ENCODE data around the gene PTPRN2. TPM values are rescaled to one million over a fixed set of nuclear protein-coding genes. Genes with fewer than 3 reads are reported as not detected.

Gene PTPRN2
- total RNA-seq, 2 donors from 2014 or later = 26.1 to 55.5 TPM

DNA sequence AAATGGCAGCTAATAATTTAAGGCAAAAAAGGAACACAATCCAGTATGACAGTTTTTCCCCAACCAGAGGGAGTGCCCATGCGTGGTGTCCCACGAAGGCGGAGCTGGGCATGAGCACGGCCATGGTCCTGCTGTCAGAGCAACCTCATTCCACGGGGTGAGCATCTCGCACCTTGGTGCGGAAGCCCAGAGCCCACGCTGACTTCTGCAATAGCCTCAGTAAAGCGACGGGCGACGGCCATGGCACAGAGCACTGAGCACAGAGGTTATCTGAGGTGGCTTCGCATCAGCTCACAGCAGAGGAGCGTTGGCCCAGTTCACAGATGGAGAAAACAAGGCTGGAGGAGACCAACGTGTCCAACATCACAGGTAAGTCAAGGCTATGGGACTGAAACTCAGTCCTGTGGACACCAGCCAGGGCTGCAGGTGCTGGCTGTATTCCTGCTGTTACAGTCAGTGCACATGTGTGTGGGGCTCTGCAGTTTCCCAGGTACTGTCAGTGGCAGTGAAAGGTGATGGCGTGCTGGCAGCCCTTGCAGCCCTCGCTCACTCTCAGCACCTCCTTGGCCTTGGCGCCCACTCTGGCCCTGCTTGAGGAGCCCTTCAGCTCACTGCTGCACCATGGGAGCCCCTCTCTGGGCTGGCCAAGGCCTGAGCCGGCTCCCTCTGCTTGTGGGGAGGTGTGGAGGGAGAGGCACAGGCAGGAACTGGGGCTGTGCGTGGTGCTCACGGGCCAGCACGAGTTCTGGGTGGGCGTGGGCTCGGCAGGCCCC is 525.6 kb downstream of the PTPRN2 start:
- intact Hi-C loops (cut with DNase I) = no loop called here
- H3K27me3 ChIP-seq (replicated peaks; ENCODE audit: insufficient read depth) = no peaks in the 10 kb centered on the region
- no peak overlapping the region for H3K4me3 ChIP-seq
- DNase-seq (ENCODE audit: low spot score) = no peak
- 96% methylated on average over 18 of the region's 24 CpGs for WGBS
- H3K4me1 ChIP-seq (replicated peaks) = no peaks in the 10 kb centered on the region
- no peaks in the 10 kb centered on the region for H3K9me3 ChIP-seq
- no peak for TF ChIP-seq CTCF (IDR thresholded peaks at IDR 0.05)
- no peak for TF ChIP-seq POLR2A (IDR thresholded peaks at IDR 0.05)
- TF ChIP-seq POLR2AphosphoS5 (IDR thresholded peaks at IDR 0.05) = no peak
- H3K36me3 ChIP-seq = no peaks in the 10 kb centered on the region
- no peak overlapping the region for H3K27ac ChIP-seq

- Histone ChIP-seq H3K4me3 (no peak overlapping the region), H3K27me3 (replicated peaks; ENCODE audit: insufficient read depth) (no peaks in the 10 kb centered on the region), H3K4me1 (replicated peaks) (no peaks in the 10 kb centered on the region), H3K9me3 (no peaks in the 10 kb centered on the region), H3K36me3 (no peaks in the 10 kb centered on the region), H3K27ac (no peak overlapping the region)
- no peak for TF ChIP-seq POLR2AphosphoS5 (IDR thresholded peaks at IDR 0.05)
- no peak for TF ChIP-seq POLR2A (IDR thresholded peaks at IDR 0.05)
- no peak for TF ChIP-seq CTCF (IDR thresholded peaks at IDR 0.05)
- intact Hi-C loops (cut with DNase I) = no loop called here
- no peak for DNase-seq (ENCODE audit: low spot score)
- WGBS = 74% methylated on average over 28 of the region's 28 CpGs
Measured at GRCh38 chr7:158061026-158061630, 526.5 kb downstream of the PTPRN2 start.

DNA sequence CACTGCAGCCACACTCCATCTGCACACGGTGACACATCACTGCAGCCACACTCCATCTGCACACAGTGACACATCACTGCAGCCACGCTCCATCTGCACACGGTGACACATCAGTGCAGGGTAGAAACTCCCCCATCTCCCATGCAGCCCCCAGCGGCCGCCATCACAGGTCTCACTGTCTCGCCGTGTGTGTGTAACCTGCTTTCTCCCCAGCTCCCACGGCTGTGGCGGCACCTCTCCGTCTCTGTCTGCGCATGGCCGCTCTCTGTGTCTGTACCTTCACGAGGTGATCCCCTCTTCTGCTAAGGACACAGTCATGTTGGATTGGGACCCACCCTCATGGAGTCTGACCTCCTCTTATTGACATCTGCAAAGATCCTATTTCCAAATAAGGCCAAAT is 527.4 kb downstream of the PTPRN2 start:
- H3K4me3 ChIP-seq = no peak overlapping the region
- no peaks in the 10 kb centered on the region for H3K4me1 ChIP-seq (replicated peaks)
- 97% methylated on average over 13 of the region's 13 CpGs for WGBS
- DNase-seq (ENCODE audit: low spot score) = no peak
- TF ChIP-seq POLR2AphosphoS5 (IDR thresholded peaks at IDR 0.05) = no peak
- TF ChIP-seq CTCF (IDR thresholded peaks at IDR 0.05) = no peak
- no peak for TF ChIP-seq POLR2A (IDR thresholded peaks at IDR 0.05)
- no peaks in the 10 kb centered on the region for H3K9me3 ChIP-seq
- H3K36me3 ChIP-seq = no peaks in the 10 kb centered on the region
- intact Hi-C loops (cut with DNase I) = no loop called here
- H3K27me3 ChIP-seq (replicated peaks; ENCODE audit: insufficient read depth) = no peaks in the 10 kb centered on the region
- H3K27ac ChIP-seq = no peak overlapping the region

DNA sequence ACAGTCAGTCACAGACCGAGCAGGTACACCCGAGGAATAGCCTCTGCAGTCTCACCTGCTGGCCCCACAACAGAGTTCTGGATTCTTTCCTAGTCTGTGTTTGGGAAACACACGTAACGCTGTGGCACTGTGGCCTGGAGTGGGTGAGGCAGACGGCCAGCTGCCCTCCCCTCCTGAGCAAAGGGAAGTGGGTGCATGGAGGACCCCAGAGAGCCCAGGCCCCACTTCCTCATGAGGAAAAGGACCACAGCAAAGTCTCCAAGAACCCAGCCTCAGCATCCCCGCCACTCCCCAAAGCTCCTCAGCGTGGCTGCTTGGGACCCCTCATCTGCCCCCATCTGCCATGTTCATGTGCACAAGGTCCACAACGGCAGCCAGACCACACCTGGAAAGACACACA is 530.2 kb downstream of the PTPRN2 start:
- Histone ChIP-seq H3K27me3 (replicated peaks; ENCODE audit: insufficient read depth) (no peaks in the 10 kb centered on the region), H3K36me3 (no peaks in the 10 kb centered on the region), H3K9me3 (no peaks in the 10 kb centered on the region), H3K4me1 (replicated peaks) (no peaks in the 10 kb centered on the region), H3K27ac (no peak overlapping the region), H3K4me3 (no peak overlapping the region)
- DNase-seq (ENCODE audit: low spot score) = no peak
- WGBS = 84% methylated on average over 8 of the region's 8 CpGs
- intact Hi-C loops (cut with DNase I) = no loop called here
- no peak for TF ChIP-seq POLR2A (IDR thresholded peaks at IDR 0.05)
- TF ChIP-seq POLR2AphosphoS5 (IDR thresholded peaks at IDR 0.05) = no peak
- TF ChIP-seq CTCF (IDR thresholded peaks at IDR 0.05) = no peak

DNA sequence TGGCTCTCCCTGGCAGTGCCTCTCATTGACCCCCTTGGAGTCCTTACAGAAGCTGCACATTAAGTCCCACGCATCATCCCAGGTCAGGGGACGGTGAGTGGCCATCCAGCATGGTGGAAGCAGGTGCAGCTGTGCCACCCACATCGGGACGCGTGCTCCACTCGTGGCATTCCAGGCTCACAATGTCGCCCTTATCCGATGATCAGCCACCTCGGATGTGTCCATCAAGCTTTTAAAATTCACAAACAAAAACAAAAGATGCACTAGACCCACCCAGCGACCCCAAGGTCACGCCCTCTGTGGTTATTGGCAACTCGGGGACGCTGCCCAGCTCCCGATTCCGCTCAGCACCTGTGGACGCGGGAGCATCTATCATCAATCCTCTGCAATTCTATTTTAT is 530.9 kb downstream of the PTPRN2 start:
- TF ChIP-seq POLR2AphosphoS5 (IDR thresholded peaks at IDR 0.05) (no peak), POLR2A (IDR thresholded peaks at IDR 0.05) (no peak), CTCF (IDR thresholded peaks at IDR 0.05) (no peak)
- intact Hi-C loops (cut with DNase I) = no loop called here
- Histone ChIP-seq H3K4me3 (no peak overlapping the region), H3K4me1 (replicated peaks) (no peaks in the 10 kb centered on the region), H3K9me3 (no peaks in the 10 kb centered on the region), H3K27ac (no peak overlapping the region), H3K27me3 (replicated peaks; ENCODE audit: insufficient read depth) (no peaks in the 10 kb centered on the region), H3K36me3 (no peaks in the 10 kb centered on the region)
- WGBS = 90% methylated on average over 17 of the region's 17 CpGs
- DNase-seq (ENCODE audit: low spot score) = no peak
